PC-9 (cell line): Measurements from ENCODE around the gene DOCK9. TPM values are rescaled to one million over a fixed set of nuclear protein-coding genes. Genes with fewer than 3 reads are reported as not detected.

Source experiments
- BruUV-seq: library from RNA; stranded (reverse); fragments of 400-500 nt; replicated peaks from 2 replicates; lab custom pipeline; 2021; lab: Mats Ljungman, UMichigan
- CTCF ChIA-PET: fragments of 300-600 bp; sonication (Branson Sonifier 250); formaldehyde crosslinking; loops from one replicate; lab custom pipeline; 2022; ENCODE audit warnings: antibody characterized with exemption; lab: Charles Lee
- POLR2A ChIA-PET: fragments of 300-600 bp; sonication (Branson Sonifier 250); formaldehyde crosslinking; loops from one replicate; lab custom pipeline; 2022; ENCODE audit warnings: antibody characterized with exemption; ENCODE audit not compliant: unreplicated experiment; lab: Charles Lee
- DNase-seq, 2 experiments: peaks; one replicate each; pipeline versions ENCODE4 v3.0.0 to v3.0.0-alpha.2; 2015 to 2022; ENCODE audit warnings: mixed read lengths in 1 of 2
- H2AFZ ChIP-seq: fragments of 200-600 bp; sonication (generic); 2 replicates; pipeline ENCODE4 v1.8.1; 2017; ENCODE audit warnings: antibody characterized with exemption
- H3F3A ChIP-seq: fragments of 200-600 bp; sonication (generic); 2 replicates; pipeline ENCODE4 v1.8.1; 2017; ENCODE audit warnings: antibody characterized with exemption, mild to moderate bottlenecking, low read depth; ENCODE audit not compliant: insufficient read depth
- H3K27ac ChIP-seq: fragments of 200-600 bp; sonication (generic); 2 replicates; pipeline ENCODE4 v1.6.1; 2016; ENCODE audit warnings: mixed run types
- H3K27me3 ChIP-seq: fragments of 200-600 bp; sonication (generic); 2 replicates; pipeline ENCODE4 v1.6.1; 2016; ENCODE audit warnings: low read depth, mixed run types; ENCODE audit not compliant: insufficient read depth
- H3K36me3 ChIP-seq: fragments of 200-600 bp; sonication (generic); 2 replicates; pipeline ENCODE4 v1.6.1; 2016; ENCODE audit warnings: low read depth, mixed run types
- H3K4me1 ChIP-seq: fragments of 200-600 bp; sonication (generic); replicated peaks from 2 replicates; pipeline ENCODE4 v1.6.1; 2016; ENCODE audit warnings: mixed run types; ENCODE audit not compliant: insufficient read depth
- H3K4me2 ChIP-seq: fragments of 200-600 bp; sonication (generic); 2 replicates; pipeline ENCODE4 v1.6.1; 2017; ENCODE audit warnings: mixed run types
- H3K4me3 ChIP-seq: fragments of 200-600 bp; sonication (generic); 2 replicates; pipeline ENCODE4 v1.6.1; 2016; ENCODE audit warnings: mixed run types
- H3K79me2 ChIP-seq: fragments of 200-600 bp; sonication (generic); 2 replicates; pipeline ENCODE4 v1.6.1; 2017; ENCODE audit warnings: low read depth, mixed run types
- H3K9me2 ChIP-seq: fragments of 200-600 bp; sonication (generic); 2 replicates; pipeline ENCODE4 v1.8.1; 2017; ENCODE audit warnings: mild to moderate bottlenecking; ENCODE audit not compliant: insufficient read depth
- H3K9me3 ChIP-seq: fragments of 200-600 bp; sonication (generic); 2 replicates; pipeline ENCODE4 v1.8.1; 2016; ENCODE audit warnings: low read depth; ENCODE audit not compliant: insufficient read depth
- H4K20me1 ChIP-seq: fragments of 200-600 bp; sonication (generic); 2 replicates; pipeline ENCODE4 v1.8.1; 2017; ENCODE audit not compliant: insufficient read depth
- EZH2 ChIP-seq: fragments of 200-600 bp; sonication (generic); IDR thresholded peaks from 2 replicates; pipeline ENCODE4 v1.8.0; 2017; ENCODE audit warnings: antibody characterized with exemption, low read depth
- intact Hi-C: fragments of 100-400 bp; cut with micrococcal nuclease; formaldehyde crosslinking; loops from one replicate; pipeline ENCODE4 v1.10.0; 2022; ENCODE audit not compliant: unreplicated experiment
- total RNA-seq: library from RNA; stranded (reverse); gene quantifications from 2 replicates; pipeline ENCODE4 v1.2.3, GENCODE V29; 2021
- TF ChIP-seq, protein P1 (sequence below): fragments of 200-600 bp; sonication (generic); conservative IDR thresholded peaks from 2 replicates; pipeline ENCODE4 v1.6.1; 2017; ENCODE audit warnings: mixed run types, antibody characterized with exemption, mild to moderate bottlenecking, moderate library complexity

The DOCK9 gene
- total RNA-seq, 1 experiment from 2014 or later = 69.5 TPM

DNA sequence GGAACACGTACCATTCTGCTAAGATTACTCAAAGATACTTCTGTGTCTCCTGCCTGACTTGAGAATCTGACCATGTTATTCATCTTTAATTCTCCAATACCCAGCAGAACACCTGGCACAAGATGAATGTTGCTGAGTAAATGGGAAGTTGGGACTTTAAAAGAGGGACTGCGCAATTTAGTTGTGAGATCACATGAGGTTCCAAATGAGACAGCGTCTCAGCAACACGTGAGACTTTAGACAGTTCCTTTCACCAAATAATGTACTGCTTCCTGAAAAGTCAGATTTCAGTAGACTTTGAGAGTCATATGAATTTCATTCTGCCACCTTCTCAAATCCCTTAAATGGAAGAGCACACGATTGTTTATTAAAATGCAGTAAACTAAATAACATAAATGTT is 36.7 kb downstream of the DOCK9 start:
- Histone ChIP-seq H4K20me1 (no peaks in the 10 kb centered on the region), H3K79me2 (peaks cover 5% of the 10 kb centered on the region; the same call in 1 of the 2 replicates), H3F3A (no peaks in the 10 kb centered on the region), H3K27me3 (no peaks in the 10 kb centered on the region), H3K36me3 (no peaks in the 10 kb centered on the region), H3K4me1 (no peaks in the 10 kb centered on the region), H3K9me3 (no peaks in the 10 kb centered on the region), H3K9me2 (no peaks in the 10 kb centered on the region), H2AFZ (no peak overlapping the region), H3K4me3 (no peak overlapping the region), H3K4me2 (no peak overlapping the region), H3K27ac (no peak overlapping the region)
- ChIA-PET CTCF (no interaction called here), POLR2A (no interaction called here)
- TF ChIP-seq, protein P1, sequence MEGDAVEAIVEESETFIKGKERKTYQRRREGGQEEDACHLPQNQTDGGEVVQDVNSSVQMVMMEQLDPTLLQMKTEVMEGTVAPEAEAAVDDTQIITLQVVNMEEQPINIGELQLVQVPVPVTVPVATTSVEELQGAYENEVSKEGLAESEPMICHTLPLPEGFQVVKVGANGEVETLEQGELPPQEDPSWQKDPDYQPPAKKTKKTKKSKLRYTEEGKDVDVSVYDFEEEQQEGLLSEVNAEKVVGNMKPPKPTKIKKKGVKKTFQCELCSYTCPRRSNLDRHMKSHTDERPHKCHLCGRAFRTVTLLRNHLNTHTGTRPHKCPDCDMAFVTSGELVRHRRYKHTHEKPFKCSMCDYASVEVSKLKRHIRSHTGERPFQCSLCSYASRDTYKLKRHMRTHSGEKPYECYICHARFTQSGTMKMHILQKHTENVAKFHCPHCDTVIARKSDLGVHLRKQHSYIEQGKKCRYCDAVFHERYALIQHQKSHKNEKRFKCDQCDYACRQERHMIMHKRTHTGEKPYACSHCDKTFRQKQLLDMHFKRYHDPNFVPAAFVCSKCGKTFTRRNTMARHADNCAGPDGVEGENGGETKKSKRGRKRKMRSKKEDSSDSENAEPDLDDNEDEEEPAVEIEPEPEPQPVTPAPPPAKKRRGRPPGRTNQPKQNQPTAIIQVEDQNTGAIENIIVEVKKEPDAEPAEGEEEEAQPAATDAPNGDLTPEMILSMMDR = no peak
- no peak for TF ChIP-seq EZH2
- intact Hi-C loops = no loop called here
- no peak for DNase-seq
- BruUV-seq = no TSS peak

GRCh38 chr13:98940325-98941001 is 37.4 kb downstream of the DOCK9 start:
- Histone ChIP-seq H3K27me3 (no peaks in the 10 kb centered on the region), H3K36me3 (no peaks in the 10 kb centered on the region), H3F3A (no peaks in the 10 kb centered on the region), H3K9me2 (no peaks in the 10 kb centered on the region), H2AFZ (no peak overlapping the region), H3K9me3 (no peaks in the 10 kb centered on the region), H3K79me2 (peaks cover 5% of the 10 kb centered on the region; the same call in 1 of the 2 replicates), H3K4me3 (no peak overlapping the region), H3K4me2 (no peak overlapping the region), H3K4me1 (no peaks in the 10 kb centered on the region), H4K20me1 (no peaks in the 10 kb centered on the region), H3K27ac (no peak overlapping the region)
- TF ChIP-seq, protein P1 = no peak
- no peak for TF ChIP-seq EZH2
- ChIA-PET CTCF (no interaction called here), POLR2A (no interaction called here)
- no peak for DNase-seq
- intact Hi-C loops = no loop called here
- no TSS peak for BruUV-seq

- Histone ChIP-seq H3K36me3 (no peaks in the 10 kb centered on the region; the same call in 1 of the 2 replicates), H3F3A (no peaks in the 10 kb centered on the region), H2AFZ (no peak overlapping the region), H4K20me1 (no peaks in the 10 kb centered on the region), H3K4me1 (no peaks in the 10 kb centered on the region), H3K27ac (no peak overlapping the region), H3K79me2 (peaks cover 5% of the 10 kb centered on the region; the same call in 1 of the 2 replicates), H3K9me2 (no peaks in the 10 kb centered on the region), H3K27me3 (no peaks in the 10 kb centered on the region), H3K4me2 (no peak overlapping the region), H3K9me3 (peaks cover 1% of the 10 kb centered on the region; the same call in 1 of the 2 replicates), H3K4me3 (no peak overlapping the region)
- no TSS peak for BruUV-seq
- no peak for DNase-seq
- intact Hi-C loops = no loop called here
- ChIA-PET POLR2A (no interaction called here), CTCF (no interaction called here)
- TF ChIP-seq, protein P1 = no peak
- TF ChIP-seq EZH2 = no peak
These were observed 38.1 kb downstream of the DOCK9 start for GRCh38 chr13:98939660-98940191.
